Spleen (tissue), 11 donors: ENCODE results near the gene DTWD2. TPM values are rescaled to one million over a fixed set of nuclear protein-coding genes. Genes with fewer than 3 reads are reported as not detected.
"Not testable (repeated sequence)": the region's sequence is repeated elsewhere in the genome, so short reads cannot be mapped to it uniquely, and the experiment has no call there.

ENCODE experiments used
- DNase-seq: peaks from one replicate; pipeline ENCODE4 v3.0.0-alpha.2; 2020
- H3K27ac ChIP-seq, 8 donors: fragments of 200-600 bp; sonication (generic) in 7 of 8; 1 replicate in 4 of 8; 2 replicates in 4 of 8; pipeline versions ENCODE4 v1.5.0 to v1.8.0; 2016 to 2021; ENCODE audit warnings: inconsistent platforms in 4 of 8, mild to moderate bottlenecking in 4 of 8, moderate library complexity in 1 of 8
- H3K27me3 ChIP-seq, 7 donors: fragments of 200-600 bp; sonication (generic) in 6 of 7; replicated peaks in 1 of 7; 1 replicate in 4 of 7; 2 replicates in 3 of 7; pipeline versions ENCODE4 v1.5.0 to v1.8.0; 2016 to 2021; ENCODE audit warnings: inconsistent platforms in 3 of 7, mild to moderate bottlenecking in 1 of 7
- H3K36me3 ChIP-seq, 6 donors: fragments of 200-600 bp; sonication (generic) in 5 of 6; 1 replicate in 4 of 6; 2 replicates in 2 of 6; pipeline versions ENCODE4 v1.5.0 to v1.8.0; 2016 to 2021; ENCODE audit warnings: inconsistent platforms in 2 of 6
- H3K4me1 ChIP-seq, 6 donors: fragments of 200-600 bp; sonication (generic) in 5 of 6; 1 replicate in 3 of 6; 2 replicates in 3 of 6; pipeline versions ENCODE4 v1.5.0 to v1.8.0; 2016 to 2021; ENCODE audit warnings: inconsistent platforms in 3 of 6
- H3K4me3 ChIP-seq, 8 donors: fragments of 200-600 bp; sonication (generic) in 7 of 8; 1 replicate in 4 of 8; 2 replicates in 4 of 8; pipeline versions ENCODE4 v1.5.0 to v1.8.0; 2016 to 2021; ENCODE audit warnings: inconsistent platforms in 4 of 8, mild to moderate bottlenecking in 4 of 8, moderate library complexity in 2 of 8
- H3K9me3 ChIP-seq, 8 donors: fragments of 200-600 bp; sonication (generic) in 7 of 8; 1 replicate in 4 of 8; 2 replicates in 4 of 8; pipeline versions ENCODE4 v1.5.0 to v1.8.0; 2016 to 2021; ENCODE audit warnings: inconsistent platforms in 4 of 8
- POLR2A ChIP-seq, 3 donors: fragments of 450-650 bp; IDR thresholded peaks; one replicate each; pipeline ENCODE4 v1.5.1; 2017; ENCODE audit warnings: antibody characterized with exemption in 3 of 3, mild to moderate bottlenecking in 1 of 3
- POLR2AphosphoS5 ChIP-seq, 3 donors: sonication (generic); formaldehyde crosslinking; IDR thresholded peaks; one replicate each; pipeline ENCODE4 v1.5.1; 2017; ENCODE audit warnings: antibody characterized with exemption in 3 of 3
- WGBS, 5 donors: extraction: QIAGEN DNeasy Blood & Tissue Kit in 3 of 5; methylation state at CpG; one replicate each; pipeline versions ENCODE4 v1.1.5 to v1.1.7; 2013 to 2018; 5-methylcytosine and 5-hydroxymethylcytosine counted together
- intact Hi-C: fragments of 100-400 bp; cut with DNase I; formaldehyde crosslinking; loops from one replicate; pipeline ENCODE4 v1.15.0; 2023; ENCODE audit warnings: low total_unique reads
- polyA plus RNA-seq, 3 donors: library from polyadenylated mRNA; stranded (reverse); fragments of 200-250 nt; gene quantifications; one replicate each; pipeline ENCODE4 v1.2.1, GENCODE V29; 2013
- total RNA-seq, 7 donors: library from RNA; depleted of rRNA in 3 of 7; stranded (reverse); fragments of >200 nt in 3 of 7; fragmentation: NEBNext Ultra II Directional in 4 of 7; extraction: Animal tissue kit (Norgen Biotek cat#: 25700) in 4 of 7; gene quantifications; one replicate each; pipeline versions ENCODE4 v1.1.0 to v1.2.1, GENCODE V29; 2016 to 2021
- TF ChIP-seq, protein P1 (sequence below), 11 experiments: fragments of 200-600 bp in 7 of 11; fragments of 450-650 bp in 4 of 11; sonication (generic) in 4 of 11; IDR thresholded peaks in 8 of 11; conservative IDR thresholded peaks in 3 of 11; 1 replicate in 7 of 11; 2 replicates in 4 of 11; pipeline versions ENCODE4 v1.4.0 to v1.8.0; 2016 to 2021; ENCODE audit warnings: antibody characterized with exemption in 11 of 11, inconsistent platforms in 4 of 11, mild to moderate bottlenecking in 1 of 11
- donor health status: healthy with polysubstance abuse.
- donor health status: DM: no; HTN: no; CAD: no; lungs with moderate emphysema.
- donor health status: DM: no; HTN: no; CAD: no.
- donor health status: Bipolar disorder and iron deficiency.
- donor health status: healthy.
- donor health status: DM: no; HTN: no; CAD: no.
- donor health status: DM: yes; HTN: yes; CAD: no.

DTWD2 gene
- total and polyA plus RNA-seq, 10 donors = 1.2 to 25.5 (median 8.6) TPM

GRCh38 chr5:118968406-118968911 lies 19.9 kb downstream of the DTWD2 start:
- Histone ChIP-seq H3K36me3 (no peaks in the 10 kb centered on the region), H3K27me3 (no peaks in the 10 kb centered on the region), H3K9me3 (peaks cover 0 to 3% (median 0%) of the 10 kb centered on the region in 8 donors), H3K27ac (no peak overlapping the region), H3K4me1 (no peaks in the 10 kb centered on the region), H3K4me3 (no peak overlapping the region)
- TF ChIP-seq, protein P1, sequence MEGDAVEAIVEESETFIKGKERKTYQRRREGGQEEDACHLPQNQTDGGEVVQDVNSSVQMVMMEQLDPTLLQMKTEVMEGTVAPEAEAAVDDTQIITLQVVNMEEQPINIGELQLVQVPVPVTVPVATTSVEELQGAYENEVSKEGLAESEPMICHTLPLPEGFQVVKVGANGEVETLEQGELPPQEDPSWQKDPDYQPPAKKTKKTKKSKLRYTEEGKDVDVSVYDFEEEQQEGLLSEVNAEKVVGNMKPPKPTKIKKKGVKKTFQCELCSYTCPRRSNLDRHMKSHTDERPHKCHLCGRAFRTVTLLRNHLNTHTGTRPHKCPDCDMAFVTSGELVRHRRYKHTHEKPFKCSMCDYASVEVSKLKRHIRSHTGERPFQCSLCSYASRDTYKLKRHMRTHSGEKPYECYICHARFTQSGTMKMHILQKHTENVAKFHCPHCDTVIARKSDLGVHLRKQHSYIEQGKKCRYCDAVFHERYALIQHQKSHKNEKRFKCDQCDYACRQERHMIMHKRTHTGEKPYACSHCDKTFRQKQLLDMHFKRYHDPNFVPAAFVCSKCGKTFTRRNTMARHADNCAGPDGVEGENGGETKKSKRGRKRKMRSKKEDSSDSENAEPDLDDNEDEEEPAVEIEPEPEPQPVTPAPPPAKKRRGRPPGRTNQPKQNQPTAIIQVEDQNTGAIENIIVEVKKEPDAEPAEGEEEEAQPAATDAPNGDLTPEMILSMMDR (IDR thresholded peaks at IDR 0.05 in 8 of 11, conservative IDR thresholded peaks at IDR 0.05 in 3 of 11) = no peak
- TF ChIP-seq POLR2A (IDR thresholded peaks at IDR 0.05) (no peak), POLR2AphosphoS5 (IDR thresholded peaks at IDR 0.05) (no peak)
- no peak for DNase-seq
- intact Hi-C loops = no loop called here
- WGBS, 5 donors = 81 to 91% (median 85%) methylated on average over 6 to 8 of the region's 8 CpGs

- 86 to 97% (median 93%) methylated on average over 2 of the region's 2 CpGs for WGBS, 5 donors
- DNase-seq = no peak
- TF ChIP-seq, protein P1 (IDR thresholded peaks at IDR 0.05 in 8 of 11, conservative IDR thresholded peaks at IDR 0.05 in 3 of 11) = no peak
- no peak overlapping the region for H3K27ac ChIP-seq
- no peaks in the 10 kb centered on the region for H3K9me3 ChIP-seq
- no peaks in the 10 kb centered on the region for H3K36me3 ChIP-seq
- intact Hi-C loops = no loop called here
- no peaks in the 10 kb centered on the region for H3K4me1 ChIP-seq
- no peaks in the 10 kb centered on the region for H3K27me3 ChIP-seq
- H3K4me3 ChIP-seq = no peak overlapping the region
These were observed 21.3 kb downstream of the DTWD2 start for GRCh38 chr5:118967059-118967508.

DNA sequence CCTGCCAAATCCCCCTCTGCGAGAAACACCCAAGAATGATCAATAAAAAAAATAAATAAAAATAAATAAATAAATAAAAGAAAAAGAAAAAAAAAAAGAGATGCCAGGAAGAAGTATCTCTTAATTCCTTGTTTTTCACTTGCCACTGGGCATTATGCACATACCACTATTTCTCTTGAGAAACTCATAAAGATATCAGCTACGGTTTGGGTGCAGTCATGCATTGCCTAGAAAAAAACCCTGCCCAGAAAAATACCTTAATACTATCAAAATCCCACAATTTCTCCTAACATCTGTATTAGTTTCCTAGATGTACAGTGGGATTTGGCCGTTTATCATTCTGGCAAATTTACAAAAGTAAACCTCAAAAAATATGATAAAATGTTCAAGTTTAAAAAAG lies 22.5 kb downstream of the DTWD2 start:
- Histone ChIP-seq H3K36me3 (no peaks in the 10 kb centered on the region), H3K9me3 (no peaks in the 10 kb centered on the region), H3K4me1 (no peaks in the 10 kb centered on the region), H3K27ac (no peak overlapping the region), H3K4me3 (no peak overlapping the region), H3K27me3 (no peaks in the 10 kb centered on the region)
- intact Hi-C loops = no loop called here
- DNase-seq = no peak
- TF ChIP-seq POLR2AphosphoS5 (IDR thresholded peaks at IDR 0.05) = no peak
- TF ChIP-seq, protein P1 (IDR thresholded peaks at IDR 0.05 in 8 of 11, conservative IDR thresholded peaks at IDR 0.05 in 3 of 11) = no peak
- TF ChIP-seq POLR2A (IDR thresholded peaks at IDR 0.05) = no peak
- 86 to 95% (median 90%) methylated on average over 3 of the region's 3 CpGs for WGBS, 5 donors

- 95 to 98% (median 97%) methylated on average over 12 to 34 of the region's 34 CpGs for WGBS, 5 donors
These were observed 23.4 kb downstream of the DTWD2 start for GRCh38 chr5:118964970-118965369.

GRCh38 chr5:118964388-118964787 lies 24.0 kb downstream of the DTWD2 start:
- intact Hi-C loops, H3K36me3 ChIP-seq, H3K4me3 ChIP-seq, H3K4me1 ChIP-seq, H3K27me3 ChIP-seq, DNase-seq, H3K27ac ChIP-seq: not testable (repeated sequence)
- WGBS, 5 donors = 91 to 97% (median 93%) methylated on average over 17 to 22 of the region's 22 CpGs
- H3K9me3 ChIP-seq = peaks cover 0 to 11% (median 5%) of the 10 kb centered on the region in 8 donors

More at GRCh38 chr5:118964970-118965369, 23.4 kb downstream of the DTWD2 start:
- H3K4me1 ChIP-seq, H3K9me3 ChIP-seq, H3K27me3 ChIP-seq, intact Hi-C loops, H3K36me3 ChIP-seq, H3K27ac ChIP-seq, H3K4me3 ChIP-seq: not testable (repeated sequence)
- DNase-seq = peak; percentile 65
